Ovary (tissue), 9 donors: ENCODE measurements around the gene NCF2. TPM values are rescaled to one million over a fixed set of nuclear protein-coding genes. Genes with fewer than 3 reads are reported as not detected.

Experiments used
- DNase-seq, 5 donors: peaks; one replicate each; pipeline ENCODE4 v3.0.0-alpha.2; 2019 to 2020
- H3K27ac ChIP-seq, 2 donors: fragments of 200-600 bp; one replicate each; pipeline versions ENCODE4 v1.5.1 to v1.8.0; 2019 to 2022
- H3K27me3 ChIP-seq: fragments of 200-600 bp; one replicate; pipeline ENCODE4 v1.8.0; 2022
- H3K36me3 ChIP-seq: fragments of 200-600 bp; sonication (generic); one replicate; pipeline ENCODE4 v1.5.1; 2019
- H3K4me1 ChIP-seq: one replicate; pipeline ENCODE4 v1.8.1; 2013; ENCODE audit warnings: mild to moderate bottlenecking, moderate library complexity; ENCODE audit not compliant: insufficient read depth
- H3K4me3 ChIP-seq: fragments of 200-600 bp; sonication (generic); one replicate; pipeline ENCODE4 v1.5.1; 2017
- H3K9me3 ChIP-seq, 2 donors: fragments of 200-600 bp in 1 of 2; sonication (generic) in 1 of 2; one replicate each; pipeline versions ENCODE4 v1.5.1 to v1.8.1; 2013 to 2019; ENCODE audit warnings: mild to moderate bottlenecking in 1 of 2, moderate library complexity in 1 of 2
- CTCF ChIP-seq, 3 donors: fragments of 450-650 bp in 2 of 3; fragments of 200-600 bp in 1 of 3; IDR thresholded peaks; one replicate each; pipeline versions ENCODE4 v1.5.1 to v1.8.0; 2016 to 2022; ENCODE audit warnings: antibody characterized with exemption in 3 of 3, mild to moderate bottlenecking in 1 of 3
- EP300 ChIP-seq: sonication (generic); formaldehyde crosslinking; IDR thresholded peaks from one replicate; pipeline ENCODE4 v1.6.1; 2017; ENCODE audit warnings: antibody characterized with exemption
- POLR2A ChIP-seq: fragments of 450-650 bp; IDR thresholded peaks from one replicate; pipeline ENCODE4 v1.6.1; 2017; ENCODE audit warnings: antibody characterized with exemption, mild to moderate bottlenecking, moderate library complexity
- WGBS, 3 donors: extraction: QIAGEN DNeasy Blood & Tissue Kit in 1 of 3; methylation state at CpG; one replicate each; pipeline versions ENCODE4 v1.1.5 to v1.1.7; 2013 to 2017; 5-methylcytosine and 5-hydroxymethylcytosine counted together
- intact Hi-C, 4 donors: fragments of 100-400 bp; cut with DNase I; formaldehyde crosslinking; loops; one replicate each; pipeline versions ENCODE4 v1.11.0 to v1.15.1; 2022 to 2023
- polyA plus RNA-seq, 2 donors: library from polyadenylated mRNA; stranded (reverse); fragments of 200-250 nt in 1 of 2; fragments of 350-450 nt in 1 of 2; fragmentation: Illumina TruSeq in 1 of 2; extraction: RNeasy Lipid Tissue Mini Kit (QIAGEN cat#74804) in 1 of 2; gene quantifications; one replicate each; pipeline ENCODE4 v1.2.3, GENCODE V29; 2013 to 2014
- total RNA-seq, 7 donors: library from RNA; depleted of rRNA in 2 of 7; stranded (reverse); fragments of >200 nt in 2 of 7; fragmentation: NEBNext Ultra II Directional in 3 of 7; extraction: Animal tissue kit (Norgen Biotek cat#: 25700) in 3 of 7; gene quantifications; one replicate each; pipeline versions ENCODE4 v1.1.0 to v1.2.4, GENCODE V29; 2016 to 2023
- donor health status: DM: no; HTN: no; CAD: no; lungs with moderate emphysema.
- donor health status: DM: no; HTN: no; CAD: no.
- donor health status: Bipolar disorder and iron deficiency.
- donor health status: DM: yes; HTN: yes; CAD: no.
- donor health status: DM: no; HTN: no; CAD: no.
- donor health status: DM: yes; HTN: yes; CAD: no.

Gene NCF2
- total and polyA plus RNA-seq, 9 donors = 1.9 to 15.9 (median 3.2) TPM

DNA sequence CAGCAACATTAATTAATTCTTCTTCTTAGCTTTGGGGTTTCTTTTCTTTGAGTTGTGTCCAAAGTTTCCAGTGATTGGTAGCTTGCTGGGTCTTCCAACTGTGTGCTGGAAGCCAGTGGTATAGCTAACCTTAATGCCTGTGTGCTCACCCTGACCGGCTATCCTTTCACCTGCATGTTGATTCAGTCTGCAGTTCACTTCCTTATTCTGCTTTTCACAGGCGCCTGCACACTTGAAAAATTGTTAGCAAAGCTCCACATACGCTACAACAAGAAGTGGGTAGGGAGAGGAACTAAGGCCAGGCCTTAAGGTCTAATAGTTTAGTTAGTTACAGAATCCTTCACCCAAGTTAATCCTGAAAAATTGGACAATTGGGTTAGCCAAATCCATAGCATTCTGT is 35.7 kb downstream of the NCF2 start:
- Histone ChIP-seq H3K4me3 (no peak overlapping the region), H3K4me1 (peaks cover 4% of the 10 kb centered on the region), H3K36me3 (no peaks in the 10 kb centered on the region), H3K9me3 (no peaks in the 10 kb centered on the region), H3K27ac (peak overlapping the region in 1 of 2 donors; percentile 3), H3K27me3 (no peaks in the 10 kb centered on the region)
- intact Hi-C loops = no loop called here
- DNase-seq = no peak
- WGBS, 3 donors = 75 to 85% (median 78%) methylated on average over 3 of the region's 3 CpGs
- TF ChIP-seq POLR2A (no peak), EP300 (no peak), CTCF (IDR thresholded peaks at IDR 0.05) (no peak)

DNA sequence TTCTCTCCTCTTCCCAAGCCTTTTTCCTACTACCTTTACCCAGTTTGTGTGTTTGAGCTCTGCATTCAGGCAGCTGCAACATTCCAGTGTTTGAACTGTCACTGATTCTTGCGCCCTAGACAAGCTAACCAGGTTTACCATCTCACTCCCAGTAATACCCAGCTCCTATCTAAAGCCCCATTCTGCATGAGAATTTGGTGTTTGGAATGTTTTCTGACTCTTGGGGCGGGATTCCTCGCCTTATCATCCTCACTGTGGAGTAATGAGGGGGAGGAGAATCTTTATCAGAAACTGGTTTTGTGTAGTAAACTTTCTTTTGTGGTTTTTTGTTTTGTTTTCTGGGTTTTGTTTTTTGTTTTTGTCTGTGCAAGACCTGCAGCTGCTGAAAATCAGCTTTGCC is 36.5 kb downstream of the NCF2 start:
- intact Hi-C loops = no loop called here
- H3K27ac ChIP-seq = peak overlapping the region in 1 of 2 donors; percentile 12
- H3K27me3 ChIP-seq = no peaks in the 10 kb centered on the region
- no peak overlapping the region for H3K4me3 ChIP-seq
- peaks cover 4% of the 10 kb centered on the region for H3K4me1 ChIP-seq
- no peak for DNase-seq
- H3K36me3 ChIP-seq = no peaks in the 10 kb centered on the region
- TF ChIP-seq EP300 = no peak
- TF ChIP-seq POLR2A = no peak
- TF ChIP-seq CTCF (IDR thresholded peaks at IDR 0.05) = no peak
- H3K9me3 ChIP-seq = no peaks in the 10 kb centered on the region
- 9 to 24% (median 14%) methylated on average over 3 of the region's 3 CpGs for WGBS, 3 donors

DNA sequence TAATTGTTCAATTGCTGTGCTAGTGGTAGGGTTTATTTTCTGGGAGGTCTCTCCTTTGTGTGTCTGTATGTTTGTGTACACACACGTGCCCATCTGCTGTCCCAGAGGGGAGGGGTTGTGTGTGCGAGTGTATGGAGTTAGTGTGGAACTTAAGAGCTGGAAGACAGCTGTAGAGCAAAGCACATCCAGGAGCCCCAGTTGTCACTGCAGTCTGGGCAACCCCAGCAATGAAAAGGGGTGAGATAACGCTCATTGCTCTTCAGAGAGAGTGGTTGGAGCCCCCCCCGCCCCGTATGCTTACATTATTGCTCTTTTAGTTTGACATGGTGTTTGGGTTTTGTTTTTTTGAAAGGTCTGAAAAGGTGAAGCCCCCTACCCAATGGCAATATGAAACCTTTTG is 36.9 kb downstream of the NCF2 start:
- whole genome bisulfite sequencing, 3 donors = 36 to 45% (median 44%) methylated on average over 5 of the region's 5 CpGs
- no peaks in the 10 kb centered on the region for H3K9me3 ChIP-seq
- no peaks in the 10 kb centered on the region for H3K27me3 ChIP-seq
- peaks cover 4% of the 10 kb centered on the region for H3K4me1 ChIP-seq
- no peaks in the 10 kb centered on the region for H3K36me3 ChIP-seq
- TF ChIP-seq CTCF (IDR thresholded peaks at IDR 0.05) = no peak
- no peak for TF ChIP-seq POLR2A
- no peak for TF ChIP-seq EP300
- DNase-seq = no peak
- intact Hi-C loops = no loop called here
- peak overlapping the region in 1 of 2 donors; percentile 12 for H3K27ac ChIP-seq
- no peak overlapping the region for H3K4me3 ChIP-seq

- Histone ChIP-seq H3K36me3 (no peaks in the 10 kb centered on the region), H3K27ac (peak overlapping the region in 1 of 2 donors; percentile 12)
- intact Hi-C loops = no loop called here
These were observed 37.4 kb downstream of the NCF2 start for GRCh38 chr1:183552891-183553290.

More at GRCh38 chr1:183552891-183553290, 37.4 kb downstream of the NCF2 start:
- H3K9me3 ChIP-seq = no peaks in the 10 kb centered on the region
- no peak overlapping the region for H3K4me3 ChIP-seq
- no peaks in the 10 kb centered on the region for H3K27me3 ChIP-seq
- 70 to 82% (median 82%) methylated on average over 6 of the region's 6 CpGs for WGBS, 3 donors
- no peak for DNase-seq
- H3K4me1 ChIP-seq = peaks cover 4% of the 10 kb centered on the region
- no peak for TF ChIP-seq CTCF (IDR thresholded peaks at IDR 0.05)
- TF ChIP-seq EP300 = no peak
- no peak for TF ChIP-seq POLR2A
